HepG2 (cell line): Measurements from ENCODE around the gene SH3BP2. TPM values are rescaled to one million over a fixed set of nuclear protein-coding genes. Genes with fewer than 3 reads are reported as not detected.

ENCODE experiments used
- BCL6 ChIP-seq: IDR thresholded peaks from 2 replicates; pipeline ENCODE4 v1.6.1; 2016; ENCODE audit warnings: missing genetic modification reagents, missing compliant biosample characterization
- CBFB ChIP-seq: sonication (generic); formaldehyde crosslinking; IDR thresholded peaks from 2 replicates; pipeline ENCODE4 v1.4.0; 2020; ENCODE audit warnings: missing genetic modification reagents
- ETV6 ChIP-seq: sonication (generic); formaldehyde crosslinking; conservative IDR thresholded peaks from 2 replicates; pipeline ENCODE4 v1.4.0; 2020; ENCODE audit warnings: missing genetic modification reagents
- FOXC1 ChIP-seq: sonication (generic); formaldehyde crosslinking; IDR thresholded peaks from 2 replicates; pipeline ENCODE4 v1.8.0; 2022; ENCODE audit warnings: mild to moderate bottlenecking, missing genetic modification reagents, borderline replicate concordance
- GFI1 ChIP-seq: sonication (generic); formaldehyde crosslinking; IDR thresholded peaks from 2 replicates; pipeline ENCODE4 v1.5.0; 2020; ENCODE audit warnings: missing genetic modification reagents, mild to moderate bottlenecking, borderline replicate concordance
- HNF4G ChIP-seq, 2 experiments: sonication (generic) in 1 of 2; formaldehyde crosslinking in 1 of 2; IDR thresholded peaks; 2 replicates each; pipeline versions ENCODE4 v1.4.0 to v1.6.1; 2011 to 2020; ENCODE audit warnings: borderline replicate concordance in 2 of 2, low read depth in 2 of 2, mild to moderate bottlenecking in 2 of 2, low read length in 1 of 2, missing genetic modification reagents in 1 of 2, moderate library complexity in 1 of 2
- NCOR1 ChIP-seq: fragments of 200-600 bp; sonication (generic); IDR thresholded peaks from 2 replicates; pipeline ENCODE4 v1.7.0; 2017; ENCODE audit warnings: antibody characterized with exemption, low read length, borderline replicate concordance
- RARA ChIP-seq: IDR thresholded peaks from 2 replicates; pipeline ENCODE4 v1.6.1; 2016; ENCODE audit warnings: missing genetic modification reagents, missing compliant biosample characterization
- ZC3H13 ChIP-seq: sonication (generic); formaldehyde crosslinking; IDR thresholded peaks from 2 replicates; pipeline ENCODE4 v1.8.1; 2023; ENCODE audit warnings: mild to moderate bottlenecking, missing genetic modification reagents, moderate library complexity
- ZNF253 ChIP-seq: sonication (generic); formaldehyde crosslinking; IDR thresholded peaks from 2 replicates; pipeline ENCODE4 v1.8.0; 2022; ENCODE audit warnings: mild to moderate bottlenecking, missing genetic modification reagents, borderline replicate concordance
- ZNF331 ChIP-seq: sonication (generic); formaldehyde crosslinking; IDR thresholded peaks from 2 replicates; pipeline ENCODE4 v1.4.0; 2020; ENCODE audit warnings: missing genetic modification reagents
- ZNF747 ChIP-seq: sonication (generic); formaldehyde crosslinking; IDR thresholded peaks from 2 replicates; pipeline ENCODE4 v1.8.1; 2023; ENCODE audit warnings: missing genetic modification reagents, mild to moderate bottlenecking, borderline replicate concordance
- polyA plus RNA-seq, 8 experiments: library from polyadenylated mRNA; depleted of rRNA in 3 of 8; stranded (reverse) in 7 of 8; unstranded in 1 of 8; fragments of >200 nt; fragmentation: Illumina TruSeq in 4 of 8; extraction: Trizol in 4 of 8; gene quantifications; 2 replicates each; pipeline versions ENCODE4 v1.2.1 to v1.2.3, GENCODE V29; 2011 to 2016; ENCODE audit warnings: low read depth in 4 of 8, missing spikeins in 1 of 8, mixed read lengths in 1 of 8; ENCODE audit not compliant: insufficient read depth in 1 of 8
- total RNA-seq, 5 experiments: library from RNA; depleted of rRNA; stranded (reverse); fragments of >200 nt; fragmentation: Illumina TruSeq; extraction: Trizol; gene quantifications; 2 replicates each; pipeline ENCODE4 v1.2.3, GENCODE V29; 2016; ENCODE audit warnings: low read depth in 1 of 5
- TF ChIP-seq, protein P1 (sequence below): sonication (generic); formaldehyde crosslinking; IDR thresholded peaks from 2 replicates; pipeline ENCODE4 v1.5.0; 2020; ENCODE audit warnings: mild to moderate bottlenecking, missing genetic modification reagents, borderline replicate concordance
- TF ChIP-seq, protein P2 (sequence below): sonication (generic); formaldehyde crosslinking; IDR thresholded peaks from 2 replicates; pipeline ENCODE4 v1.5.0; 2020; ENCODE audit warnings: missing genetic modification reagents
- TF ChIP-seq, protein P3 (sequence below): sonication (generic); formaldehyde crosslinking; IDR thresholded peaks from 2 replicates; pipeline ENCODE4 v1.5.0; 2020; ENCODE audit warnings: mild to moderate bottlenecking, missing genetic modification reagents
- TF ChIP-seq, protein P4 (sequence below): sonication (generic); formaldehyde crosslinking; IDR thresholded peaks from 2 replicates; pipeline ENCODE4 v1.5.1; 2020; ENCODE audit warnings: missing genetic modification reagents, mild to moderate bottlenecking, borderline replicate concordance
- TF ChIP-seq, protein P5 (sequence below): fragments of 450-650 bp; IDR thresholded peaks from 2 replicates; pipeline ENCODE4 v1.6.1; 2016

SH3BP2 gene
- total and polyA plus RNA-seq, 2 of the 13 experiments (the other 11 are each of a cell fraction or from before 2014, with no cell fraction given), result 16.9 to 34.5 TPM

DNA sequence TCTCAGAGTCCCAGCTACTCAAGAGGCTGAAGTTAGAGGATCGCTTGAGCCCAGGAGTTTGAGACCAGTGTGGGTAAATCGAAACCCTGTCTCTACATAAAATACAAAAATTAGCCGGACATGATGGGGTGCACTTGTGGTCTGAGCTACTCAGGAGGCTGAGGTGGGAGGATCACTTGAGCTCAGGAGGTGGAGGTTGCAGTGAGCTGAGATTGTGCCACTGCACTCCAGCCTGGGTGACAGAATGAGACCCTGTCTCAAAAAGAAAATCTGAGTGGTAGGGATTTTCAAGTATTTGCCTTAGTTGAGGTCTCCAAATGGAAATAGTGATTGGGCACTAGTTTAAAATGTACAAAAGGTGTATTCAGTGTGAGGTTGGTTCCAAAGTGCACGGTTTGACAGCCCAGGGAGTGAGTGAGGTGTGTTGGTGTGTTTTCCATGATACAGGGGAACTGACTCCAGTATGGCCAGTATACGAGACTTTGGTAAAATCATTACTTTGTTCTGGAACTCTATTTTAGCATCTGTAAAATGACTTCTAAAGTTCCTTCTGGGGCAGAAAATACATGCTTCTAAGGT is 64.6 kb downstream of the SH3BP2 start (continued):
- TF ChIP-seq, protein P1, sequence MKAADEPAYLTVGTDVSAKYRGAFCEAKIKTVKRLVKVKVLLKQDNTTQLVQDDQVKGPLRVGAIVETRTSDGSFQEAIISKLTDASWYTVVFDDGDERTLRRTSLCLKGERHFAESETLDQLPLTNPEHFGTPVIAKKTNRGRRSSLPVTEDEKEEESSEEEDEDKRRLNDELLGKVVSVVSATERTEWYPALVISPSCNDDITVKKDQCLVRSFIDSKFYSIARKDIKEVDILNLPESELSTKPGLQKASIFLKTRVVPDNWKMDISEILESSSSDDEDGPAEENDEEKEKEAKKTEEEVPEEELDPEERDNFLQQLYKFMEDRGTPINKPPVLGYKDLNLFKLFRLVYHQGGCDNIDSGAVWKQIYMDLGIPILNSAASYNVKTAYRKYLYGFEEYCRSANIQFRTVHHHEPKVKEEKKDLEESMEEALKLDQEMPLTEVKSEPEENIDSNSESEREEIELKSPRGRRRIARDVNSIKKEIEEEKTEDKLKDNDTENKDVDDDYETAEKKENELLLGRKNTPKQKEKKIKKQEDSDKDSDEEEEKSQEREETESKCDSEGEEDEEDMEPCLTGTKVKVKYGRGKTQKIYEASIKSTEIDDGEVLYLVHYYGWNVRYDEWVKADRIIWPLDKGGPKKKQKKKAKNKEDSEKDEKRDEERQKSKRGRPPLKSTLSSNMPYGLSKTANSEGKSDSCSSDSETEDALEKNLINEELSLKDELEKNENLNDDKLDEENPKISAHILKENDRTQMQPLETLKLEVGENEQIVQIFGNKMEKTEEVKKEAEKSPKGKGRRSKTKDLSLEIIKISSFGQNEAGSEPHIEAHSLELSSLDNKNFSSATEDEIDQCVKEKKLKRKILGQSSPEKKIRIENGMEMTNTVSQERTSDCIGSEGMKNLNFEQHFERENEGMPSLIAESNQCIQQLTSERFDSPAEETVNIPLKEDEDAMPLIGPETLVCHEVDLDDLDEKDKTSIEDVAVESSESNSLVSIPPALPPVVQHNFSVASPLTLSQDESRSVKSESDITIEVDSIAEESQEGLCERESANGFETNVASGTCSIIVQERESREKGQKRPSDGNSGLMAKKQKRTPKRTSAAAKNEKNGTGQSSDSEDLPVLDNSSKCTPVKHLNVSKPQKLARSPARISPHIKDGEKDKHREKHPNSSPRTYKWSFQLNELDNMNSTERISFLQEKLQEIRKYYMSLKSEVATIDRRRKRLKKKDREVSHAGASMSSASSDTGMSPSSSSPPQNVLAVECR (CRISPR knock-in tag), result no peak; the same call in 1 of the 2 replicates
- TF ChIP-seq ZNF253 (CRISPR knock-in tag) (no peak), ZC3H13 (no peak), ZNF331 (CRISPR knock-in tag) (no peak), BCL6 (CRISPR knock-in tag) (0 out of 2 replicates have a peak, but pooled peaks have one; percentile 16), RARA (CRISPR knock-in tag) (0 out of 2 replicates have a peak, but pooled peaks have one; percentile 18), ZNF747 (CRISPR knock-in tag) (no peak), HNF4G (IDR thresholded peaks at IDR 0.05; ENCODE audit: borderline replicate concordance, low read depth, low read length) (peak; percentile 34; the same call in 1 of the 2 replicates), HNF4G (CRISPR knock-in tag; IDR thresholded peaks at IDR 0.05; ENCODE audit: borderline replicate concordance, low read depth) (no peak), ETV6 (no peak), GFI1 (CRISPR knock-in tag) (peak; percentile 84), FOXC1 (CRISPR knock-in tag) (no peak), CBFB (CRISPR knock-in tag) (no peak), NCOR1 (peak; percentile 65)
- TF ChIP-seq, protein P2, sequence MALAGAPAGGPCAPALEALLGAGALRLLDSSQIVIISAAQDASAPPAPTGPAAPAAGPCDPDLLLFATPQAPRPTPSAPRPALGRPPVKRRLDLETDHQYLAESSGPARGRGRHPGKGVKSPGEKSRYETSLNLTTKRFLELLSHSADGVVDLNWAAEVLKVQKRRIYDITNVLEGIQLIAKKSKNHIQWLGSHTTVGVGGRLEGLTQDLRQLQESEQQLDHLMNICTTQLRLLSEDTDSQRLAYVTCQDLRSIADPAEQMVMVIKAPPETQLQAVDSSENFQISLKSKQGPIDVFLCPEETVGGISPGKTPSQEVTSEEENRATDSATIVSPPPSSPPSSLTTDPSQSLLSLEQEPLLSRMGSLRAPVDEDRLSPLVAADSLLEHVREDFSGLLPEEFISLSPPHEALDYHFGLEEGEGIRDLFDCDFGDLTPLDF (CRISPR knock-in tag), result no peak
- TF ChIP-seq, protein P3, sequence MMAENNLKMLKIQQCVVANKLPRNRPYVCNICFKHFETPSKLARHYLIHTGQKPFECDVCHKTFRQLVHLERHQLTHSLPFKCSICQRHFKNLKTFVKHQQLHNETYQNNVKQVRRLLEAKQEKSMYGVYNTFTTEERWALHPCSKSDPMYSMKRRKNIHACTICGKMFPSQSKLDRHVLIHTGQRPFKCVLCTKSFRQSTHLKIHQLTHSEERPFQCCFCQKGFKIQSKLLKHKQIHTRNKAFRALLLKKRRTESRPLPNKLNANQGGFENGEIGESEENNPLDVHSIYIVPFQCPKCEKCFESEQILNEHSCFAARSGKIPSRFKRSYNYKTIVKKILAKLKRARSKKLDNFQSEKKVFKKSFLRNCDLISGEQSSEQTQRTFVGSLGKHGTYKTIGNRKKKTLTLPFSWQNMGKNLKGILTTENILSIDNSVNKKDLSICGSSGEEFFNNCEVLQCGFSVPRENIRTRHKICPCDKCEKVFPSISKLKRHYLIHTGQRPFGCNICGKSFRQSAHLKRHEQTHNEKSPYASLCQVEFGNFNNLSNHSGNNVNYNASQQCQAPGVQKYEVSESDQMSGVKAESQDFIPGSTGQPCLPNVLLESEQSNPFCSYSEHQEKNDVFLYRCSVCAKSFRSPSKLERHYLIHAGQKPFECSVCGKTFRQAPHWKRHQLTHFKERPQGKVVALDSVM (CRISPR knock-in tag), result peak; percentile 95
- TF ChIP-seq, protein P4, sequence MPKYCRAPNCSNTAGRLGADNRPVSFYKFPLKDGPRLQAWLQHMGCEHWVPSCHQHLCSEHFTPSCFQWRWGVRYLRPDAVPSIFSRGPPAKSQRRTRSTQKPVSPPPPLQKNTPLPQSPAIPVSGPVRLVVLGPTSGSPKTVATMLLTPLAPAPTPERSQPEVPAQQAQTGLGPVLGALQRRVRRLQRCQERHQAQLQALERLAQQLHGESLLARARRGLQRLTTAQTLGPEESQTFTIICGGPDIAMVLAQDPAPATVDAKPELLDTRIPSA (CRISPR knock-in tag), result no peak
- TF ChIP-seq, protein P5, sequence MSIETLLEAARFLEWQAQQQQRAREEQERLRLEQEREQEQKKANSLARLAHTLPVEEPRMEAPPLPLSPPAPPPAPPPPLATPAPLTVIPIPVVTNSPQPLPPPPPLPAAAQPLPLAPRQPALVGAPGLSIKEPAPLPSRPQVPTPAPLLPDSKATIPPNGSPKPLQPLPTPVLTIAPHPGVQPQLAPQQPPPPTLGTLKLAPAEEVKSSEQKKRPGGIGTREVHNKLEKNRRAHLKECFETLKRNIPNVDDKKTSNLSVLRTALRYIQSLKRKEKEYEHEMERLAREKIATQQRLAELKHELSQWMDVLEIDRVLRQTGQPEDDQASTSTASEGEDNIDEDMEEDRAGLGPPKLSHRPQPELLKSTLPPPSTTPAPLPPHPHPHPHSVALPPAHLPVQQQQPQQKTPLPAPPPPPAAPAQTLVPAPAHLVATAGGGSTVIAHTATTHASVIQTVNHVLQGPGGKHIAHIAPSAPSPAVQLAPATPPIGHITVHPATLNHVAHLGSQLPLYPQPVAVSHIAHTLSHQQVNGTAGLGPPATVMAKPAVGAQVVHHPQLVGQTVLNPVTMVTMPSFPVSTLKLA, result 0 out of 2 replicates have a peak, but pooled peaks have one; percentile 14
